Fibroblast of skin of left biceps (primary cell): ENCODE results near the gene NR3C2.

ENCODE experiments used
- DNase-seq, 2 experiments: peaks; one replicate each; pipeline ENCODE4 v3.0.0-alpha.2; 2013; ENCODE audit warnings: low read depth in 2 of 2

NR3C2 gene

DNA sequence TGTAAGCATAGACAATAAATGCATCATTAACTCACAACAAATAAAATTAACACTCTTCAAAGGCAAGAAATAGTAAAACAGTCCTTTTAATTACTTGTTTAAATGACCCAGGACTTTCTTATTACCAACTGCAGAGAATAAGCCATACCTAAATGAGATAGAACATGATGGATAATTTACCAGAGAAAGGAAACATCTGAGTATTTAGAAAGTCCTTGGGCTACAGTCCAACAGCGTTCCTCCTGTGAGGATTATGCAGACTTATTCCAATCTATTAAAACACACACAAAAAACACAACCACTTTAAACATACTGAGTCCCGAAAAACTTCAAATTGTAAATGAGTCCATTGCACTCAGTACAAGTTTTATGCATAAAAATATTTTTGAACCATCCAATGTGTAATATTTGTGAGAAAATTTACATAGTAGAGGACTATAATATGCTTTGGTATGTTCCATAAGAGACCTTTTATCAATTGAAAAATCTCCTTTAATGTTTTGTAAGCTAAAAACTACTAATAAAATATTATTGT, 129.2 kb downstream of the NR3C2 start:
- no peak for DNase-seq

DNA sequence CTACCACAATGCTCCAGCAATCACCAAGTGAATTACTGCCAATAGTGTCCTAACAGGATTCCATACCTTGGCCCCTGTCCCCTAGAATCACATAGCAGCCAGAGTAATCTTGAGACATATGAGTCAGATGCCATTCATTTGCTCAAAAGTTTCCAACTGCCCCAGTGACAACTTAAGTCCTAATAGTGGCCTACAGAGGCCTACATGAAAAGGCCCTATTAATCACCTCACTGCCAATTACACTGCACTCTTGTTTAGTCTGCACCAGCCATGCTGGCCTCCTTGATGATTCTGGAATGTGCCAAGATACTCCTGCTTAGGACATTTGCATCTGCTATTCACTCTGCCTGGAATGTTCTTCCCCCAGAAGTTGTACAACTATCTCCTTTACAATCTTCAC, 130.7 kb downstream of the NR3C2 start:
- no peak for DNase-seq

GRCh38 chr4:148310756-148311155, 131.5 kb downstream of the NR3C2 start:
- no peak for DNase-seq

- DNase-seq, result no peak
These were observed 136.5 kb downstream of the NR3C2 start for GRCh38 chr4:148305751-148306150.

- no peak for DNase-seq
These were observed 139.8 kb downstream of the NR3C2 start for GRCh38 chr4:148302416-148302815.

DNA sequence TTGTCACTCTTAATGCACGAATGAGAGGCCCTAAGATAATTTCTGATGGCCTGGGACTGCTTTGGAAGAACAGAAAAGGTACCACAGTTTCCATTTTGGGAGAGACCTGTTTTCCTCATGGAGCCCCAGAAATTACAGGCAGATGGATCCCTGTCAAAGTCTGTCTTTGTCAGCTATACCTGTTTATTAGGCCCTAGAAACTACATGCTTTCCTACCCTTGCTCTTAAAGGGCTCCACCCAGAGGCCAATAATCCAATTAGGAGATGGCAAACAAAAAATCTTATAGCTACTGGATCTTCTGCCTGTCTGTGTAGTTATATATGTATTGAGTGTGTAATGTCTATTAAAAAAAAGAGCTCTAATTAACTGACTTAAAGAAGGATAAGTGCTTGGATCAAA, 141.3 kb downstream of the NR3C2 start:
- DNase-seq, result no peak

DNA sequence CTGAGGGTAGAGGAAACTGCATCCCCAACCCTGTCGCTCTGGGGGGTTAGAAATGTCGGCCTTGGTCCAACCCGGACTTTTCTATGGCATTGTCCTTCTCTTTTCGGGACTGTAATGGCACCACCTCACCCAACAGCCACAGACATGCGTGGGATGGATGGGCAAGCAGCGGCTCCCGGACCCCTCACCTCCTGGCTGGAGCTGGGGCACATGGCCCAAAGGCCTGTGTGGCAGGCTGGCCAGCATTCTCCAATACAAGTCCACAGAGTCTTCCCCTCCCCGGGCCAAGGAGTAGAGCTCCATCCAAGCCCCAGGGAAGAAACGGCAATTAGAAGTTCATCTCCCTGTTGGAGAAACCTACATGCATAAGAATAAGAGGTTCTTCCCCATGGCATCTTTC, 142.9 kb downstream of the NR3C2 start:
- no peak for DNase-seq

DNA sequence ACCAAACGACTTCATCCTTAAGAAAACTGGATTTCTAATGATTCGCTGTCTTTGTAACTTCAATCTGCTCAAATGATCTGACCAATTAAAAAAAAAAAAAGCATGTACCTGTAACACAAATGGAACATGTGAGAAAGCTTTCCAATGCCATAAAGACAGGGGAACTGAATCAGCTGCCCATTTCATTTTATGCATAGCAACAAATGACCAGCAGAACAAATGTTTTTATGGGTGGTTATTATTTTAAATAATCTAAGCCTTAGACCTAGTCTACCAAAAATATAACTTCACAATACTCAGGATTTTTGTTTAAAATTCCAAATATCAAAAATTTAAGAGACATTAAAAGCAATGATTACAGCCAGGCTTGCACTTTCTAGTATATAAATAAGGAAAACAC, 145.7 kb downstream of the NR3C2 start:
- no peak for DNase-seq

DNA sequence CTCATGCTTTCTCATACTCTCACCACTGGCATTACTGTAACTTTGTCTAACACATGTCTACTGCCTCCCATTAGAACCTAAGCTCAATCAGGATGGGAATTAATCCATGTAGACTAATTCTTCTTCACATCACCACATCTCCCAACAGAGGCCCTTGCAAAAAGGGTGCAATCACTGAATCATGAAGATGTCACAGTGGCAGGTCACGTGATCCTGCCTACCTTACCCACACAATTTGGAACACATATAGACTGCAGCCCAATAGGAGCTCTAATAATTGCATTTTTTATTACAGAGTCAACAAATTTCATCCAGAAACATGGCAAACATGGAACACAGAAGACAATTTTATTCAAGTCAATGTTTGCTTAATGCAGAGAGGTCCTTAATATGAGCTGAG, 146.6 kb downstream of the NR3C2 start:
- DNase-seq, result no peak

GRCh38 chr4:148293571-148293970, 148.6 kb downstream of the NR3C2 start:
- no peak for DNase-seq

DNA sequence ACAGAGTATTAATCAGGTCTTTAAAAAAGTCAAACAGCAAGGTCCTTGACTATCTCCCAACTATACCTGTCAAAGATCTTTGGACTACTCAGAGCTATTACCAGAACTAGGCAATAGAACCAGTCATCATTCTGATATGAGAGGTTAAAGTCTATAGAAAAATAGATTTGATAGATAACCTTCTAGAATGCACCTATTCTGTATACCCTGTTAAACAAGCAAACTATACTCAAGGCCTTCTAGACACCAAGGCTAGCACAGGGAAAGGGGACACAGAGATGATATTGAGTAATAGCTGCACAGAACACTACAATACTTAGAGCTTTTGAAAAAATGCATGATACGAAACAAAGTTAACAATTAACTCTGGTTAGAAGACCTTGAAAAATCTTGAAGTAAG, 149.5 kb downstream of the NR3C2 start:
- DNase-seq, result no peak

DNA sequence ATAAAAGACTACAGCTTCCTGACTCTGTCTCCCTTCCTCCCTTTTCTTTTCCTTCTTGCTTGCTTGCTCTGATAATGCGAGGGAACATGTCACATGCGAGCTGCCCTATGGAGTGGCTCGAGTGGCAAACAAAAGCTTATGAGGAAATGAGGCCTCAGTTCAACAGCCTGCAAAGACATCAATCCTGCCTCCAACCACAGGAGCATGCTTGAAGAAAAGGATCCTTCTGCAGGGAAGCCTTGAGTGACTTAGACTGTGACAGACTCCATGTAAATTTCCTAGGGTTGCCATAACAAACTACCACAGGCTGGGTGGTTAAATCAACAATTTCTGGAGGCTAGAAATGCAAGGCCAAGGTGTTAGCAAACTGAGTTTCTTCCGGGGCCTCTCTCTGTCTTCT, 152.5 kb downstream of the NR3C2 start:
- no peak for DNase-seq

DNA sequence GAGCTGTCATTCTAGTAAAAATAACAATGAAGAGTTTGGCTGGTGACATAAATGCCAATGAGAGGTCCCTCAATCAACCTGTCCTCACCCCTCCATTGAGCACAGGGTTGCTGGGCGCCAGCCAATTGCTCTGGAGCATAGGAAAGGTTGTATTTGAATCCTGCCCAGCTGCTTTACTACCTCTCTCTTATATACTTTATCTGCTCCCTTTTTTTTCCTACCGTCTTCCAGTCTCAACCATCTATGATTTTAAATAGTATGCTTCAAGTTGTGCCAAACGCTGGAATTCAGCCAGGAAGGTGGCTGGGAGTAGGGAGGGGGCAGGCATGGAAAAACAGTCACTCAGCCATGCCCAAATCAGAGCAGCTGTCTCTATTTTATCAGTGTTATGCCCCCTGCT, 153.8 kb downstream of the NR3C2 start:
- no peak for DNase-seq

DNA sequence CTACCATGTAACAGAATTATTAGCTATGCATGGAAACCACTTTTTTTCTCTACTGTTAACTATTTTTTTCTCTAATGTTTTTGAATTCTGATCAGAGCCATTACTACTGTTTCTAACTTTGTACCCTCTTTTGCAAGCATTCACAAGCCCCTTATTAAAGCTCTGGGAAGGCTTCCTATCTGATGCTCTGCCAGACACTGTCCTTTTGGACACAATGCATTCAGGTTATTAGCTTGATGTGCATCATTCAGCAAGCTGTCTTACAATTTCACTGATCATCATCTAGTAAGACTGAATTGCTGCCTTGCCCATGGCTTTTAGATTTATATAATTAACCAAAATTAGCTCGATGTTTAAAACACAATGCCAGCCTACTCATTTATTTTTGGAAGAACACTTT, 155.1 kb downstream of the NR3C2 start:
- DNase-seq, result no peak

DNA sequence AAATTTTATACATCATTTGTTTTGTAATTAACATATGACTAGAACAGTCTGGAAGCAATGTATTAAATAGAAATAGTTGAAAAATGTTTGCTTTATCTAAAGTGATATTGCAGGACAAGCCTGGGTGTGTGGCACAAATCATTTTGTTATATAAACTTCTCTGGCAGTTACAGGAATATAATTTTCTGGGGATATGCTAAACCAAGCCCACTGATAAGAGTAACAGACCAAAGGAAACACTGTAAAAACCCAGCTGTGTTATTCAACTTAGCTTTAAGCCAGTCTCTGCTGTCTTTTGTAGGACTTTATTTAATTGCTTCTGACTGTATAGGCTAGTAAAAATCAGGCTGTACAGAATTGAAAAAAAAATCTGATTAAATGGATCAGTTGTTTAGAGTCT, 156.2 kb downstream of the NR3C2 start:
- DNase-seq, result no peak

- DNase-seq, result no peak
These were observed 158.5 kb downstream of the NR3C2 start for GRCh38 chr4:148283665-148284064.

- no peak for DNase-seq
These were observed 163.9 kb downstream of the NR3C2 start for GRCh38 chr4:148278310-148278709.

GRCh38 chr4:148275266-148275665, 166.9 kb downstream of the NR3C2 start:
- no peak for DNase-seq

- DNase-seq, result no peak
These were observed 168.7 kb downstream of the NR3C2 start for GRCh38 chr4:148273501-148273986.

GRCh38 chr4:148271166-148271565, 171.0 kb downstream of the NR3C2 start:
- DNase-seq, result no peak

GRCh38 chr4:148270630-148271029, 171.6 kb downstream of the NR3C2 start:
- no peak for DNase-seq

DNA sequence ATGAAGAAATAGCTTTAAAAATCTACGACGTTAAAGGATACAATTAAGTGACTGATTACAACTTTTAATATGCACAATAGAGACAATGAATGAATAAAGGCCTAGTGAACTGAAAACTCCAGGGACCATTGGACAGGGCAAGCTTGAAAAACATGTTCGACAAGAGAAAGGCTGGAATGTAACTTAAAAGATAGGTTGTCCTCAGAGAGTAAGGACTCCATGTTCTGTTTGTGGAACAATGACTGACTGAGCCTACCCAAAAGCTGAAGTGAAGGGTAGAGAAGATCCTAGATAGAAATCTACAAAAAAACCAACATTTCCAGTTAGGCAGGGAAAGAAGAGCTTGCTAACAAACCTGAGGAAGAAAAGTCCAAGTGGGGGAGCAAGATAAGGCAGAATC, 173.4 kb downstream of the NR3C2 start:
- no peak for DNase-seq

DNA sequence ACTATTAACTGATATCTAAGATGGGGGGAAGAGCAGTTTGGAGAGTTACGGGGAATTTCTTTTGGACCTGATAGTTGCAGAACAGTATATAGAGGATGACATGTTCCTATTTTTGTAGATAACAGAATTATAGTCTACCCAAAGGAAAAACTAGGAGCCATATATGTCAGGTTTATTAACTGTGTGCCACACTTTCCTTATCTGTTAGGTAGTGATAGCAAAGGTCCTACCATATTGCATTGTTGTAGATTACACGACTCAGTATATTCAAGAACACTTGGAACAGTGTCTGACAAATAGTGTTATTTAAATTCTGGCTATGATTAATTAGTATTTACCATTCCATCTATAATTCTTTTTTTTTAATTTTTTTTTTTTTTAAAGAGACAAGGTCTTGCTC, 175.3 kb downstream of the NR3C2 start:
- DNase-seq, result no peak

DNA sequence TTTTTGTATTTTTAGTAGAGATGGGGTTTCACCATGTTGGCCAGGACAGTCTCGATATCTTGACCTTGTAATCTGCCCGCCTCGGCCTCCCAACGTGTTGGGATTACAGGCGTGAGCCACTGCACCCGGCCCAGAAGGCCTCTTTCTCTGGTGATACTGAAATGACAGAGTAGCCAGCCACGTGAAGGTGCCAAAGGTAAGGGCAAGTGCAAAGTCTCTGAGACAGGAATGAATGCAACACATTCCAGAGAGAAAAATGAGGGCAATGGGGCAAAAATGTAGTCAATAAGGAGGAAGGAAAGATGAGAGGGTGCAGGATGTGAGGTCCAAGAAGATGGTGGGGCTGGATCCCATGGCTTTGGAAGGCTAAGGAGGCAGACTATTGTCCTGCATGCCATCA, 176.0 kb downstream of the NR3C2 start:
- no peak for DNase-seq

GRCh38 chr4:148265627-148266026, 176.6 kb downstream of the NR3C2 start:
- no peak for DNase-seq
